Measurements from ENCODE around the gene MSL3B.
"Not testable (repeated sequence)": the region's sequence is repeated elsewhere in the genome, so short reads cannot be mapped to it uniquely, and the experiment has no call there.

The MSL3B gene

GRCh38 chr2:233867993-233868532, at the start of gene MSL3B:
MSL3B (minus strand) TSS chr2:233868386.
- CTCF ChIA-PET: interaction anchor here (0.7 to 0.8 kb wide), 3 partner anchors 11 to 201 kb away, joined by 3 to 4 read pairs (median 3); no protein-coding TSS in a partner anchor
- peaks cover 7% of the 10 kb centered on the region for H3K9me3 Mint-ChIP-seq (ENCODE audit: low read depth)
- peak within 1 kb of the TSS; percentile 86 for H3K27ac Mint-ChIP-seq
- H3K4me1 Mint-ChIP-seq: peaks cover 25% of the 10 kb centered on the region
- H3K4me3 Mint-ChIP-seq: peak within 1 kb of the TSS; percentile 88
- ATAC-seq (peak; percentile 93), DNase-seq (peak; percentile 60)
- peaks cover 29% of the 10 kb centered on the region for H3K27me3 Mint-ChIP-seq
- peaks cover 26% of the 10 kb centered on the region for H3K36me3 Mint-ChIP-seq

DNA sequence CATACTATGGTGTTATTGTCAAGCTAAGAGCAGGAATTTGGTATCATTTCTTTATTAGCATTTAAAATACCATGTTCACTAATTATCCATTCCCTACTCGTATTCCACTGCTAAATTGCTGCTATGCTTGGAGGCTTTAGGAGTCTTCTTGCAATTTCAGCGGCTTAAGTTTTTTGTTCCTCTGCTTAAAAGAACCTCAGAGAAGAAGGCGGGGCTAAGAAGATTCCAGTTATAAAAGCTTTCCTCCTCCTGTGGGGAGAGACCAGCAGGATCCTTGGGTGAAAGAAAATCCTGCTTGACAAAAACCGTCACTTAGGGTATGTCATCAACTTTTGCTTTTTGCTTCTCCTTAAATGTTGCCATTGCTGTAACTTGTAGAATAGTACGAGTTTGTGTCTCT, 48.9 kb upstream of the MSL3B start, which contains the start of gene TRPM8:
TRPM8 (plus strand) TSS at position 258 of the 400 bp plus-strand sequence. CDS start 9,165 bp downstream, outside the sequence.
- peaks cover 10% of the 10 kb centered on the region for H3K4me1 Mint-ChIP-seq
- H3K27me3 Mint-ChIP-seq: peaks cover 43% of the 10 kb centered on the region
- H3K36me3 Mint-ChIP-seq: no peaks in the 10 kb centered on the region
- no peak within 1 kb of the TSS for H3K4me3 Mint-ChIP-seq
- CTCF ChIA-PET: interaction anchor here (1.4 to 1.8 kb wide), 2 partner anchors 11 to 59 kb away, joined by 3 to 5 read pairs; no protein-coding TSS in a partner anchor
- DNase-seq (no peak), ATAC-seq (no peak)
- no peaks in the 10 kb centered on the region for H3K9me3 Mint-ChIP-seq (ENCODE audit: low read depth)
- no peak within 1 kb of the TSS for H3K27ac Mint-ChIP-seq

- H3K9me3 Mint-ChIP-seq (ENCODE audit: low read depth): no peaks in the 10 kb centered on the region
- H3K4me3 Mint-ChIP-seq: no peak overlapping the region
- no peaks in the 10 kb centered on the region for H3K36me3 Mint-ChIP-seq
- peaks cover 51% of the 10 kb centered on the region for H3K27me3 Mint-ChIP-seq
- no peak for ATAC-seq
- no peak for DNase-seq
- H3K4me1 Mint-ChIP-seq: peaks cover 6% of the 10 kb centered on the region
- CTCF ChIA-PET: no interaction called here
- H3K27ac Mint-ChIP-seq: no peak overlapping the region
These were observed 46.9 kb upstream of the MSL3B start for GRCh38 chr2:233915128-233915527.

- DNase-seq: peak; percentile 50
- CTCF ChIA-PET: no interaction called here
- Mint-ChIP-seq H3K4me3 (no peak overlapping the region), H3K4me1 (no peaks in the 10 kb centered on the region), H3K27ac (no peak overlapping the region), H3K9me3 (ENCODE audit: low read depth) (no peaks in the 10 kb centered on the region), H3K27me3 (peaks cover 40% of the 10 kb centered on the region), H3K36me3 (no peaks in the 10 kb centered on the region)
- ATAC-seq: peak; percentile 36
These were observed 44.7 kb upstream of the MSL3B start for GRCh38 chr2:233912691-233913423.

GRCh38 chr2:233907627-233908026, 39.4 kb upstream of the MSL3B start:
- CTCF ChIA-PET: no interaction called here
- H3K4me1 Mint-ChIP-seq: no peaks in the 10 kb centered on the region
- H3K36me3 Mint-ChIP-seq: no peaks in the 10 kb centered on the region
- no peak overlapping the region for H3K27ac Mint-ChIP-seq
- DNase-seq: no peak
- peaks cover 13% of the 10 kb centered on the region for H3K27me3 Mint-ChIP-seq
- ATAC-seq: no peak
- peaks cover 2% of the 10 kb centered on the region for H3K9me3 Mint-ChIP-seq (ENCODE audit: low read depth)
- no peak overlapping the region for H3K4me3 Mint-ChIP-seq

DNA sequence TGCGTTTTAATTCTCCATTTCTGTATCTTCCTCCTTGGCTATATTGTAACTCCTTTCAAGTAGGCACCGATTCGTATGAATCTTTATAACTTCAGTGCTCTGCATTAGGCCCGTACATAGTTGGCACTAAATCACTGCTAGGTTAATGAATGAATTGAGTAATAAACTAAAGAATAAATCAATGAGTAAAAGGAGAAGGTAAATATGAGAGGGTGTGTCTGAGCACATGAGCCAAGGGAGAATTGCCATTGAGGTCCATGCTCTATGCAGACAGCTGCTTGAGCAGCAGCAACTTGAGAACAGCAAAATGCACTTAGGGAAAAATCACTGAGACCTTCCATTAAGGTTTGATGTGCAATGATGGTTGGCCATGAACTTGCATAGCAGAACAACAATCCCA, 37.8 kb upstream of the MSL3B start:
- Mint-ChIP-seq H3K4me3 (no peak overlapping the region), H3K4me1 (no peaks in the 10 kb centered on the region)

GRCh38 chr2:233901884-233902283, 33.7 kb upstream of the MSL3B start:
- DNase-seq (no peak), ATAC-seq (no peak)
- CTCF ChIA-PET: no interaction called here
- H3K27ac Mint-ChIP-seq: no peak overlapping the region
- peaks cover 4% of the 10 kb centered on the region for H3K4me1 Mint-ChIP-seq
- no peaks in the 10 kb centered on the region for H3K36me3 Mint-ChIP-seq
- H3K4me3 Mint-ChIP-seq: no peak overlapping the region
- H3K9me3 Mint-ChIP-seq (ENCODE audit: low read depth): no peaks in the 10 kb centered on the region
- peaks cover 29% of the 10 kb centered on the region for H3K27me3 Mint-ChIP-seq

More for the DNA sequence above, 37.8 kb upstream of the MSL3B start:
- DNase-seq (no peak), ATAC-seq (no peak)
- Mint-ChIP-seq H3K9me3 (ENCODE audit: low read depth) (peaks cover 2% of the 10 kb centered on the region), H3K36me3 (no peaks in the 10 kb centered on the region), H3K27ac (no peak overlapping the region), H3K27me3 (peaks cover 11% of the 10 kb centered on the region)
- CTCF ChIA-PET: no interaction called here

- Mint-ChIP-seq H3K9me3 (ENCODE audit: low read depth) (no peaks in the 10 kb centered on the region), H3K36me3 (no peaks in the 10 kb centered on the region), H3K27me3 (peaks cover 29% of the 10 kb centered on the region), H3K27ac (no peak overlapping the region), H3K4me3 (no peak overlapping the region), H3K4me1 (peaks cover 4% of the 10 kb centered on the region)
- ATAC-seq (no peak), DNase-seq (no peak)
- CTCF ChIA-PET: no interaction called here
These were observed 33.2 kb upstream of the MSL3B start for GRCh38 chr2:233901367-233901766.

DNA sequence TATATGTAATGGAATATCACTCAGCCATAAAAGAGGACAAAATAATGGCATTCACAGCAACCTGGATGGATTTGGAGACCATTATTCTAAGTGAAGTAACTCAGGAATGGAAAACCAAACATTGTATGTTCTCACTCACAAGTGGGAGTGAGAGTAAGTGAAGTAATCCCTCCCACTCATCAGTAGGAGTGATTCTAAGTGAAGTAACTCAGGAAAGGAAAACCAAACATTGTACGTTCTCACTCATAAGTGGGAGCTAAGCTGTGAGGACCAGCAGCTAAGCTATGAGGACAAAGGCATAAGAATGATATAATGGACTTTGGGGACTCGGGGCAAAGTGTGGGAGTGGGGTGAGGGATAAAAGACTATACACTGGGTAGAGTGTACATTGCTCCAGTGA, 28.1 kb upstream of the MSL3B start:
- ATAC-seq; H3K36me3 Mint-ChIP-seq; DNase-seq; H3K9me3 Mint-ChIP-seq (ENCODE audit: low read depth); CTCF ChIA-PET; H3K4me1 Mint-ChIP-seq; H3K4me3 Mint-ChIP-seq; H3K27ac Mint-ChIP-seq: not testable (repeated sequence)
- H3K27me3 Mint-ChIP-seq: peaks cover 30% of the 10 kb centered on the region

DNA sequence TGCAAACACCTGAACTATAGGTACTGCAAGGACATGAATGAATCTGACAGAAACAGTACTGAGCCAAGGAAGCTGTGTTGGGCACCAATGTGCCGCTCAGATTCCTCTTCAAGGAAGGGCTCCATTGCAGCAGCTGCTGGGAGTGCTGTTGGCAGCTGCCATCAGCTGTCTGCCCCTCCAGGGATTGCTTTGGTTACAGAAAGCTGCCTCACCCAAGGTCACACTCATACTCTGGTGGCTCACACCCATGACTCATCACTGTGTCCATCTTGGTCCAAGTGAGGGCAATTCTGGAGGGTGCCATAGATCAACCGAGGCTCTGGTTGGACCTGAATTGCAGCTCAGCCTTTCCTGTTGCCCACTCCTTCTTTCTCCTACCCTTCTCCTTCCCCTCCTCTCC, 24.6 kb upstream of the MSL3B start:
- H3K27ac Mint-ChIP-seq: no peak overlapping the region
- DNase-seq (no peak), ATAC-seq (no peak)
- peaks cover 24% of the 10 kb centered on the region for H3K27me3 Mint-ChIP-seq
- H3K9me3 Mint-ChIP-seq (ENCODE audit: low read depth): no peaks in the 10 kb centered on the region
- no peak overlapping the region for H3K4me3 Mint-ChIP-seq
- H3K36me3 Mint-ChIP-seq: no peaks in the 10 kb centered on the region
- H3K4me1 Mint-ChIP-seq: no peaks in the 10 kb centered on the region
- CTCF ChIA-PET: no interaction called here

GRCh38 chr2:233882353-233882752, 14.2 kb upstream of the MSL3B start:
- ATAC-seq: no peak
- Mint-ChIP-seq H3K27me3 (peaks cover 52% of the 10 kb centered on the region), H3K4me1 (no peaks in the 10 kb centered on the region), H3K9me3 (ENCODE audit: low read depth) (peaks cover 18% of the 10 kb centered on the region), H3K36me3 (peaks cover 6% of the 10 kb centered on the region), H3K27ac (no peak overlapping the region), H3K4me3 (no peak overlapping the region)
- DNase-seq: no peak
- CTCF ChIA-PET: no interaction called here

- not testable (repeated sequence) for H3K27ac Mint-ChIP-seq, H3K4me3 Mint-ChIP-seq, DNase-seq, ATAC-seq, H3K36me3 Mint-ChIP-seq, H3K4me1 Mint-ChIP-seq
- peaks cover 39% of the 10 kb centered on the region for H3K27me3 Mint-ChIP-seq
- peaks cover 11% of the 10 kb centered on the region for H3K9me3 Mint-ChIP-seq (ENCODE audit: low read depth)
- CTCF ChIA-PET: interaction anchor here (1.3 kb wide), 1 partner anchor 14 kb away, joined by 10 read pairs; no protein-coding TSS in a partner anchor
These were observed 3.9 kb upstream of the MSL3B start for GRCh38 chr2:233872125-233872524.

DNA sequence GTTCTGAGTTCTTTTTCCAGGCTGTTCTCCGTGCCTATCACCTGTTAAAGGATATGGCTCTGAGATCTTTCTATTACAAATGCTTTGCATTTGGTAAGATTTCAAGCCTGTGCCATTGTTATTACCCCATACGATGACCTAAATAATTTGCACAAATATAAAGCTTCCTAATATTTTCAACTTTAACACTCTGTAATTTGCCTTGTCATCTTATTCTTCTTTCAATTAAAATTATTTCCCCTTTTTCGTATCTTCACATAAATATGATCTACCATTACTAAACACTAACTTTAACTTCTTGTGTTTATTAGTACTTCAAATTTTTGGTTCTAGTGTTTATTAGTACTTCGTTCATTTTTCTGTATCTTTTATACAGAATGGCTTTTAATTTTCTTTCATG, 3.2 kb upstream of the MSL3B start:
- Mint-ChIP-seq H3K4me1 (peaks cover 15% of the 10 kb centered on the region), H3K27me3 (peaks cover 38% of the 10 kb centered on the region), H3K36me3 (peaks cover 16% of the 10 kb centered on the region), H3K4me3 (no peak overlapping the region), H3K9me3 (ENCODE audit: low read depth) (peaks cover 11% of the 10 kb centered on the region), H3K27ac (no peak overlapping the region)
- no peak for ATAC-seq
- CTCF ChIA-PET: interaction anchor here (1.3 kb wide), 1 partner anchor 13 kb away, joined by 10 read pairs; no protein-coding TSS in a partner anchor
- no peak for DNase-seq

GRCh38 chr2:233866479-233866878, 1.7 kb downstream of the MSL3B start:
- CTCF ChIA-PET: interaction anchor here (1.0 to 2.6 kb wide), 2 partner anchors 8 to 10 kb away, joined by 5 to 10 read pairs; no protein-coding TSS in a partner anchor
- ATAC-seq: no peak
- H3K27ac Mint-ChIP-seq: no peak overlapping the region
- no peak overlapping the region for H3K4me3 Mint-ChIP-seq
- peaks cover 25% of the 10 kb centered on the region for H3K4me1 Mint-ChIP-seq
- H3K36me3 Mint-ChIP-seq: peaks cover 29% of the 10 kb centered on the region
- no peak for DNase-seq
- H3K9me3 Mint-ChIP-seq (ENCODE audit: low read depth): peaks cover 7% of the 10 kb centered on the region
- H3K27me3 Mint-ChIP-seq: peaks cover 16% of the 10 kb centered on the region

Data from activated CD8-positive, alpha-beta memory T cell treated with anti-CD3 and anti-CD28 coated beads, Interleukin-2, amount 10 ng/mL, durations not matched to agents 7 days and 5 days (primary cell).